GM18511 (cell line): ENCODE measurements around the gene HSD17B4.

Experiments used
- ATAC-seq: cut with Tn5 transposase; IDR thresholded peaks from one replicate; pipeline ENCODE4 v1.9.1; 2021; ENCODE audit warnings: mild to moderate bottlenecking, moderate library complexity; ENCODE audit not compliant: unreplicated experiment

HSD17B4 gene

DNA sequence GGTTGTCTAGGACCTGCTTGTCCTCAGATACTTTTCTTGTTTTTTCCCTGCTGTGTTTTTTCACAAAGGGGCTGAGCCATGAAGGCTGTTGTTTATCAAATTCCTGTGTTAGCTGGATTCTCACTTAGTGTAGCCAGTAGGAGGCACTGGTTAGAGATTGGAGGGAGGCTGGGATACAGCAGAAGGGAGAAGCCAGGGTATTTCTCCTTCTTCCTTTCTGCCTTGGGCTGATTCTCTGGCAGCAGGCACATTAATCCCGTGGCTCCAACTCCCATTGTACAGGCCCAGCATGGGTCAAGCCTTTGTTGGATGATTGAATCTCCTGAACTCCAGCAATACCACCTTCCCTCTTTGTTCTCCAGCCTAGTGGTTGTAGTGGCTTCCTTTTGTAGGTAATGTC is 130.7 kb downstream of the HSD17B4 start:
- ATAC-seq, result no peak

DNA sequence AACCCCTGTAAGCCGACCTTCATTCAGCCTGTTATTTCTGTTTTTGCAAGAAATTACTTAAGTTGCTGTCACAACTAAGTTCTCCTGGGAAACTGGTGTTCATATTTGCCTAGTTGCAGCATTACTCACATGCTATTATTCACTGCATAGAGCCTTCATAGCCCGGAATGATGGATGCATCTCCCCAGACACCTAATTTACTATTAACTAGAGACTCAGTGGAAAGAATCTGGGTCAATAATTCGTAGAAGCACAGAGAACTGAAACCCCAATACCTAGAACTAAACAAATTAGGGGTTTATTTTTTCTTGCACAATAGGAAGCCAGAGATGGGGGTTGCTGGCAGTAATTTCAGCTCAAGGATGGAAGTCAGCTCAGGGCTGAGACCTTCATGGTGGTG is 131.4 kb downstream of the HSD17B4 start:
- ATAC-seq, result peak; percentile 91
